GM18868 (cell line): Measurements from ENCODE around the gene ATL2.
"Not testable (repeated sequence)": the region's sequence is repeated elsewhere in the genome, so short reads cannot be mapped to it uniquely, and the experiment has no call there.

Experiments
- ATAC-seq: cut with Tn5 transposase; IDR thresholded peaks from one replicate; pipeline ENCODE4 v1.9.1; 2021; ENCODE audit warnings: mild to moderate bottlenecking, moderate library complexity; ENCODE audit not compliant: unreplicated experiment

ATL2 gene

DNA sequence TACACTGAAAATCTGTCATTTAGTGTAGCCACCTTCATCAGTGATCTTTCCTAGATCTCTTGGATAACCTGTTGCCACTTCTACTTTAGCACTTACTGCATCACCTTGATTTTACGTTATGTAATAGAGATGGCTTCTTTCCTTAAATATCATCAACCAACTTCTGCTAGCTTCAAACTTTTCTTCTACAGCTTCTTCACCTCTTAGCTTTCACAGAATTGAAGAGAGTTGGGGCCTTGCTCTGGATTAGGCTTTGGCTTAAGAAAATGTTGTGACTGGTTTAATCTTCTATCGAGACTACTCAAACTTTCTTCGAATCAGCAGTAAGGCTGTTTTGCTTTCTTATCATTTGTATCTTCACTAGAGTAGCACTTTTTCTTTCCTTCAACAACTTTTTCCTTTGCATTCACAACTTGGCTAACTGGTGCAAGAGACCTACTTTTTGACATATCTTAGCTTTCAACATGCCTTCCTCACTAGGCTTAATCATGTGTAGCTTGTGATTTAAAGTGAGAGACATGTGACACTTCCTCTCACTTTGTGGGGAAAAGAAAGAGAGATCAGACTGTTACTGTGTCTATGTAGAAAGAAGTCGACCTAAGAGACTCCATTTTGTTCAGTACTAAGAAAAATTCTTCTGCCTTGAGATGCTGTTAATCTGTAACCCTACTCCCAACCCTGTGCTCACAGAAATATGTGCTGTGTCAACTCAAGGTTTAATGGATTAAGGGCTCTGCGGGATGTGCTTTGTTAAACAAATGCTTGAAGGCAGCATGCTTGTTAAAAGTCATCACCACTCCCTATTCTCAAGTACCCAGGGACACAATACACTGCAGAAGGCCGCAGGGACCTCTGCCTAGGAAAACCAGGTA lies 99.6 kb downstream of the ATL2 start:
- ATAC-seq = no peak

DNA sequence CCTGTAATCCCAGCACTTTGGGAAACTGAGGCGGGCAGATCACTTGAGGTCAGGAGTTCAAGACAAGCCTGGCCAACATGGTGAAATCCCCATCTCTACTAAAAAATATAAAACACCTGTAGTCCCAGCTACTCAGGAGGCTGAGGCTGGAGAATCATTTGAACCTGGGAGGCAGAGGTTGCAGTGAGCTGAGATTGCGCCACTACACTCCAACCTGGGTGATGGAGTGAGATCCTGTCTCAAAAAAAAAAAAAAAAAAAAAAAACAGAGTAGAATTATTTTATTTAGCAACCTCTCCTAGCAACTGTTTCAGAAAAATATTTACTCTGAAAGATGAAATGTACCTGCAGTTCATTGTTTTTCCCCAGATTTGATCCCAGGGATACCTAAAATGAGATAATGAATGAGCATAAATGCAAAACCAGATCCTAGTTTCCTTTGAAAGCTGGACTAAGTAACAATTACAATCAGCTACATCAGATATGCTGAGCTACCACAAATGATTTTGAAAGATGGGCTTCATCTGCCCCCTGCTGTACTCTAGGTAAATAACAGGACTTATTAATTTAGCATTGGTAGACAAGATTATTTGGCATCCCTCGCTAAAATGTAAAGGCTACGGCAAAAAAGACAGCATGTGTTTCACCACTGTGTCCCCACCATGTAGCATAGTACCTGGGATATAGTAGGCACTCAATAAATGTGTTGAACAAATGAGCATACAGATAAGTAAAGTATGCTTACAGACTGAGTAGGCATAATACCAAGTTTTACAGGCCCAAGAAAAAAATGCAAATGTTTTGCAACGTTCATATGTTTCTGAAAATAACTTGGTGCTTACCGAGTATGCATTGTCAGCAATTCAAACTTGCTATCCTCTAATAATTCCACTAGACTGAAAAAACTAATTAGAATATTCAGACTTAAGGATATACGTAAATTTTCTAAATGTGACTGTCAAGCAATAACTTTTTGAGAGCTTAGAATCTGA lies 102.5 kb downstream of the ATL2 start:
- no peak for ATAC-seq

DNA sequence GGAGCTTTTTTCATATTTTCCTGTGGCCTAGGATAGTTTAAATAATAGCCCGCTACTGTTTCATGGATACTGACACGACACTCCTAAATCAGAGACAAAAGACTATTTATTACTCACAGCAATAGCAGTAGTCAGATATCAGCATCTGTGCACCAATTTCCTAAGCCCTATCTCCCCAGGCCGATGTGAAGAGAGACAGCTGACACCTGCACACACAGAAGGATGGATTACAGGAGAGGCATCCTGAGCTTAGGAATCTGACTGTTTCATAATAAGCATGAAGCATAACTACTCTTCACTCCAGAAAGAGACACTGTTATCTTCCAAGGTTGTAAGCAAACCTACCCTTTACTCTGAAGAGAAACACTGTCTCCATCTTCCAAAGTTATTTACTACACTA lies 105.4 kb downstream of the ATL2 start:
- ATAC-seq = no peak

DNA sequence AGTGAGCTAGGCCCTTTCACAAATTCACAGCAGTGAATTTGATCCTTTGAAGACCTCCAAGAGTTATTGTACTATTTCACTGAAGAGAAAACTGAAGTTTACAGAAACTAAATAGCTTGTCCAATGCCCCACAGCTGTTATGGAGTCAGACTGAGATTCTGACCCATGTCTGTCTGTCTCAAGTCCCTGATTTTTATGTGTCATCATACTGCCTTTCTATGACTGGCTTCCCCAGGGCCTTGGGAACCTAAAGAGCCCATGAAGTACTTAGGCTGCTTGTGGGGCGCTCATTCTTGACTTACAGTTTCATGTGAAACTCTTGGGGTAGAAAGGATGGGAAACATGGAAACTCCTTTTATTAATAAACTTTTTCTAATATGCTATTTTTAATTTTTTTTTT lies 107.7 kb downstream of the ATL2 start:
- no peak for ATAC-seq

- no peak for ATAC-seq
Observed at GRCh38 chr2:38268691-38269327, 108.3 kb downstream of the ATL2 start.

- ATAC-seq = no peak
Observed at GRCh38 chr2:38268001-38268400, 109.1 kb downstream of the ATL2 start.

DNA sequence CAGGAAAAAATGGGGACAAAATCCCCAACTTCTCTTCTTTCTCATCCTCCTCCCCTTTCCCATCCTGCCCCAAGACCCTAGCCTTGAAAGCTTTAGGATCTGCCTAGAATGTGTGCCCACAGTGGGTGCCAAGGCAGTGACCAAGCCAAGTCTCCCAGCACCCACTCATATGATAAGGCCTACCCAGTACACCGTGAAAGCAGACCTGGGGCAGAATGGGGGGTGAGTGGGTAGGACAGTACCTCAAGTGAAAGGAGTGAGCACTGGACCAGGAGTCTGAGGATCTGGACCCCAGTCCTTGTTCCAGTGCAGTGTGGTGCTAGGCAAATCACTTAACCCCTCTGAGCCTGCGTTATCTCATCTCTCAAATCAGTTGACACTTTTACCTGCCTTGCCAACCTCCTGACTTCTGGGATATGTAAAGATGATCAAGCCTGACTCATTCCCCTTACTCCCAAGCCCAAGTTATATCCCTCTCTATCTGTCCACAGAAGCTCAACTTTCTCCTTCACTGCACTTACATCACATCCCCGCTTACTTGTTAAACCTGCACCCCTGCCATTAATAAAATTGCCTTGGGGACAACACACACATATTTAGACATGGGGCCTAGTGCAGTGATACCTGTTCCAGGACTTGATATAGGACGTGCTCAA lies 109.7 kb downstream of the ATL2 start:
- ATAC-seq = no peak

- ATAC-seq = no peak
Observed at GRCh38 chr2:38266382-38267061, 110.6 kb downstream of the ATL2 start.

- ATAC-seq = no peak
Observed at GRCh38 chr2:38265461-38265860, 111.6 kb downstream of the ATL2 start.

DNA sequence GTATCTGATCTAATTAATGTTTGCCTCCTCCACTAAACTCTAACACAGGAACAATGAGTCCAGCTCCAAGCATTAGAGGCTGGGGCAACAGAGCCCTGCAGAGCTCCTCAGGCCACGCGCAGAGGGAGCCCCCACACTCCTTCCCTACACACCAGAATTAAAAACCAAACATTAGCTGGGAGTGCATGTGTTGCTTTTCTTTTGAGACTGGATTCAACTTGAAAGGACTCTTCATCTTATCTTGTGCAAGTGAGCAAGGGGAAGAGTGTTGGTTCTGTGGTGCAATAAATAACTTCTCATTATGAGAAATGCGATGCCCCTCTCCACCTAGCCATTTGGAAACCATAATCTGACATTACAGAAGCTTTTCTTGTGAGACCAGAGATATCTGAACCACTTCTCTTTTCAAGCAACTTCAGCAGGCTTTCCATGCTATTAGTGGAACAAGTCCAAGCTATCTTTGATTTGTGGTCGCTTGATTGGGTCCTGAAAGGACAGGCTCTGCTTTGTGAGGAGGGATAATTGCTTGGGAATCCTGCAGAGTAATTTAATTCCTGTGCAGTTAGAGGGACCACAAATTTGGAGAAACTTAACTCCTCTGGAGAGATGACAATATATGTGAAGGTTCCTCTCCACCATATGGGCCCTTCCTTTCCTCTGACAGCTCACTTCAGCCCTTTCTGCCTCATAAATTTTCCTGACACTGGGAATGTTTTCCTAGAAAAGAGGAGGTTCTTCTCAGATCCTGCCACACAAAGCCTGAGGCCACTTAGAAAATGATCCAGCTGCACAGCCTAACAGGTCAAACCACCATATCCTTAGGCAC lies 112.5 kb downstream of the ATL2 start:
- no peak for ATAC-seq

GRCh38 chr2:38263293-38263692 lies 113.8 kb downstream of the ATL2 start:
- ATAC-seq = no peak

DNA sequence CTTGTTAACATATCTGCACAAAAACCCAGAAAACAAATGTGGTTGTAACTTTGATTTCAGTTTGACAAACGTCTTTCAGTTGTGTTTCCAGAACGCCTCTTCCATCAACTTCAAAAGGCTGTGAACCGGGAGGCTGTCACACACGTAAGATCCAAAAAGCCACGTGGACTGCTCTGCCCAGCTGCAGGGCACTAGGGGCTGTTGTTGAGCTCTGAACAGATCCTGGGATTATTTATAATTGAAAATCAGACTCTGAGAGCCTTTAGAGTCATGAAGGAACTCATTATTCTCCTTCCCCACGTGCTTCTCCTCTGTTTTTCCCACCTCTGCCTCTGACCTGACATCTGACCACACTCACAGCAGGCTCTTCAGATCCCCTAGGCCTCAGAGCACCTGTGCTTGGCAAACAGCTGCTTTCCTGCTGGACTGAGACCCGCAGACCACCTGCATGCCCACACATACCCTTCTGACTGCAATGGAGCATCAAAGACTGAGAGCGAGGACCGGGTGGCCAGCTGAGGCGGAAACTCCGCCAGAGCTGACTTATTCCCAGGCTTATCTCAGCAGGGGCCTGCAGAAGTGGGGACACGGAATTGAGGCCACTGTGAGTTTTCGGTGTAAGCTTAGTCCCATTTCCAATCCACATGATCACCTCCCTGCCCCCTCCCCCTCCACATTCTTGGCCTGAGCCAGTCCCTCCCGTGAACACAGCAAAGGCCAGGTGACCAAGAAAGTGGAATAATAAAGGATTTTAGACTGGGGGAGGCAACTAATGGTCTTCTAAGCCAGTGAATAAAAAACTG lies 114.8 kb downstream of the ATL2 start:
- peak; percentile 62 for ATAC-seq

- no peak for ATAC-seq
Observed at GRCh38 chr2:38261569-38262068, 115.5 kb downstream of the ATL2 start.

DNA sequence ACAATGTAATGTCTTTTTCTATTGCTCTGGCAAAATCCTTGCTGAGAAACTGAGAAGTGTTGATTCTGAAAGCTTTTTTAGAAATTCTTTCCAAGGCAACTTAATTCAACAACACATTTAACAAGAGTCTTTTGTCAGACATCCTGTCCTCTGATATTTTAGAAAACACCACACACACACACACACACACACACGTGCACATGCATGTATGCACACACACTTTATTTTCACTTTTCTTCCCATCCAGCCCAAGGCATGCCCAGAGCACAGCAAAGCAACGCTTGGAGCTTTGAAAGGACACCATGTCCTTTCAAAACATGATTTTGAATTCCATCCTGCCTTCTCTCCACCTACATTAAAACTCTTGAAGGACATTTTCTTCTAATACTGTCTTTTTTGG lies 116.1 kb downstream of the ATL2 start:
- ATAC-seq = no peak

DNA sequence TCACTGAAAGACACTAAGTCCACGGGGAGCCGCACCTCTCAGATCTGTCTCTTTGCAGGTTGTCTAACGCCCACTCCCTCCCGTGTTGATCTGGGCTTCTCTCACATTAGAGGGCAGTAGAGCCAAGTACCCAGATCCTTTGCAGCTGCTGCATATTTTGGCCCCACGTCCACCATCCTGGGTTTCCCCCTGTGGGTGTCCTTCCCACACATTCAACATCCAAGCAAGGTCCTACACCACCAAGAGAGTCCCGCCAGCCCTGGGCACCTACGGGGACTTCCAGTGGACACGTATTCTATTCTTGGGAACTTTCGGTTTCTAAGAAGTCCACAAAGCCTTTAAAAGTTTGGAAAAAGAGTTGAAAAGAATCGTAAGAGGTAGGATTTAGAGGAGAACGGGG lies 116.6 kb downstream of the ATL2 start:
- no peak for ATAC-seq

GRCh38 chr2:38259311-38259710 lies 117.8 kb downstream of the ATL2 start:
- ATAC-seq = no peak

GRCh38 chr2:38257680-38258079 lies 119.4 kb downstream of the ATL2 start:
- not testable (repeated sequence) for ATAC-seq

- no peak for ATAC-seq
Observed at GRCh38 chr2:38256610-38257009, 120.5 kb downstream of the ATL2 start.
